Measurements from ENCODE around the gene ST8SIA4.

ST8SIA4 gene, protein sequence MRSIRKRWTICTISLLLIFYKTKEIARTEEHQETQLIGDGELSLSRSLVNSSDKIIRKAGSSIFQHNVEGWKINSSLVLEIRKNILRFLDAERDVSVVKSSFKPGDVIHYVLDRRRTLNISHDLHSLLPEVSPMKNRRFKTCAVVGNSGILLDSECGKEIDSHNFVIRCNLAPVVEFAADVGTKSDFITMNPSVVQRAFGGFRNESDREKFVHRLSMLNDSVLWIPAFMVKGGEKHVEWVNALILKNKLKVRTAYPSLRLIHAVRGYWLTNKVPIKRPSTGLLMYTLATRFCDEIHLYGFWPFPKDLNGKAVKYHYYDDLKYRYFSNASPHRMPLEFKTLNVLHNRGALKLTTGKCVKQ

DNA sequence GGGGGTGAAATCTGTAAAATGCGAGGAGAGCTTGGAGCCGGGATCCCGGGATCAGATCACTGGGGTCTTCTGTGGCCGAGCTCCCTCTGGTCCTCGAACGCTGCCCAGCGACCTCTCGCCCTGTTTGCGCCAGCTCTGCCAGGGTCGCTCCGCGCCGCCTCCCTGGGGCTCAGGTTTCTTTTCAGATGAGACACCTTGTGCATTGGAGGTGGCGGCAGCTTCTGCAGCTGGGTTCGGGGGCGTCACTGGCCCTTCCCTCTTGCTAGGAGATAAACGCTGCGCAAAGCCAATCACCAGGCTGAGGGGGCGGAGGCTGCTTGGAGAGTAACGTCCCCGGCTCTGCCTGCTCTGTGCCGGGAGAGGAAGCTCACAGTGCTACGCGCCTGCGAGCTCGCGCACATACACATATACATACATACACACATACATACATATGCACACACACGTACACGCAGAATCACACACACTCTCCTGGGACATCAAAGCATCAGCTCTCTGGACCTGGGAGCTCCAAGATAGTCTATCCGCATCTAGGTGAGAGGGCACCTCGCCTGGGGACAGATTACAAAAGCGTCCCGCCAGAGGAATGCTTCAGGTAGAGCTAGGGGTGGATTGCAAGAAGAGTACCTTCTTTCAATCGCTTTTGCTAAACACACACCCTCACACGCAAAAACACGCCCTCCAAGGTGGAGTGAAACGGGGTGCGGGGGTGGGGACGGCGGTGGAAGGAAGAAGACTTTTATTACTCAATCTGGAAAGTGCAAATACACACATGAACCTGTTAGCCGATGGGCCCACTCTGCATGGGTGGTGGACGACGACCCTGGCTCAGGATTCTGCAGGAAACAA lies at the start of gene ST8SIA4:
ST8SIA4 (minus strand) TSS at position 244 of the 849 bp plus-strand sequence. CDS start 327 bp downstream, outside the sequence.
- Mint-ChIP-seq H3K27ac (peak within 1 kb of the TSS; percentile 98 to 99), H3K4me1 (peaks cover 45% of the 10 kb centered on the region)

GRCh38 chr5:100950985-100951384 lies 47.9 kb upstream of the ST8SIA4 start:
- Mint-ChIP-seq H3K27ac (no peak overlapping the region), H3K4me3 (no peak overlapping the region), H3K27me3 (no peaks in the 10 kb centered on the region), H3K4me1 (no peaks in the 10 kb centered on the region), H3K9me3 (peaks cover 8 to 25% of the 10 kb centered on the region in 2 donors)
- DNase-seq (no peak), ATAC-seq (no peak)

More for the DNA sequence above, at the start of gene ST8SIA4:
- peak within 1 kb of the TSS; percentile 98 to 99 for H3K4me3 Mint-ChIP-seq
- DNase-seq (peak; percentile 91 to 95), ATAC-seq (peak; percentile 76)
- H3K9me3 Mint-ChIP-seq: no peaks in the 10 kb centered on the region
- no peaks in the 10 kb centered on the region for H3K27me3 Mint-ChIP-seq

GRCh38 chr5:100913298-100913697 lies 10.2 kb upstream of the ST8SIA4 start:
- H3K9me3 Mint-ChIP-seq: no peaks in the 10 kb centered on the region

DNA sequence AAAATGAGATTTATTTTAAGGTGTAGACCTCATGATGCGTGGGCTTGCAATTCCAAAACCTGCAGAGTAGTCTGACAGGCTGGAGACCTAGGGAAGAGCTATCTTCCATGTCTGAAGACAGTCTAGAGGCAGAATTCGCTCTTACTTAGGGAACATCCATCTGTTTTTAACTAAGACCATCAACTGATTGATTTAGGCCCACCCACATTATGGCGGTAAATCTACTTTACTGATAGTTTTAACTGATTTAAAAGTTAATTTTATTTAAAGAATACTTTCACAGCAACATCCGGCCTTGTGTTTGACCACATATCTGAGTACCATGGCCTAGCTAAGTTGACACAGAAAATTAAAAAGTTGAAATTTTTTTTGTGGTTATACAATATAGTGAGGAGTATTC lies 6.0 kb upstream of the ST8SIA4 start:
- no peaks in the 10 kb centered on the region for H3K9me3 Mint-ChIP-seq

More at GRCh38 chr5:100913298-100913697, 10.2 kb upstream of the ST8SIA4 start:
- Mint-ChIP-seq H3K27me3 (no peaks in the 10 kb centered on the region), H3K4me1 (peaks cover 26% of the 10 kb centered on the region), H3K4me3 (no peak overlapping the region), H3K27ac (no peak overlapping the region)
- no peak for DNase-seq
- ATAC-seq: peak; percentile 72

DNA sequence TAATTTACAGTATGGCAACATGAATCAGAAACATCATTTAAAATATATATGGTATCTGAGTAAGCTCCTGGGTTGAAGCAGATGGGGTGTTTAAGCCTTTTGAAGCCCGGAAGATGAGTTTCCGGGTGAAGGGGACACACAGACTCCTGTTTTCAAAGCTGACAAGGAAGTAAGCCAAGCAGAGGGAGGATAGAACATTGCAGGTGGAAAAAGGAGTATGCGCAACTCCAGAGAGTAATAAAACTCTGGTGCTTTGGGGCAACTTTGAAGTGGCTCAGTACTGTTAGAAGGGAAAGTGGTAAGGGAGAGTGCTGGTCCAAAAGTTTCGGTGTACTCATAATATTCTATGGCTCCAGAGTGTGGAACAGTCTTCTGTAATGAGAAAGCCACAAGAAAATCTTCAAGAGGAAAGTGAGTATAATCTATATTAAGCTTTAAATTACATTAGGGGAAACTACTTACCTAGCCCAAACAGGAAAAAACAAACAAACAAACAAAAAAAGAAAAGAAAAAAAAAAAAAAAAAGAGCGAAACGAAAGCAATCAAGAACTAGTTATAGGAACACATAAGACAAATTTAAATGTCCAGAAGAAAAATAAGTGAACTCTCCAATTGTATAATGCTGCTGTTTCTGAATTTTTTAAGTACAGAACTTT lies 2.3 kb upstream of the ST8SIA4 start:
- peaks cover 43% of the 10 kb centered on the region for H3K4me1 Mint-ChIP-seq
- no peaks in the 10 kb centered on the region for H3K27me3 Mint-ChIP-seq
- ATAC-seq (no peak), DNase-seq (peak; percentile 10 to 13)
- no peaks in the 10 kb centered on the region for H3K9me3 Mint-ChIP-seq
- H3K4me3 Mint-ChIP-seq: peak overlapping the region; percentile 98 to 99
- peak overlapping the region; percentile 95 to 96 for H3K27ac Mint-ChIP-seq

More for the DNA sequence above, 6.0 kb upstream of the ST8SIA4 start:
- H3K27me3 Mint-ChIP-seq: no peaks in the 10 kb centered on the region
- H3K27ac Mint-ChIP-seq: no peak overlapping the region
- H3K4me3 Mint-ChIP-seq: no peak overlapping the region
- ATAC-seq (no peak), DNase-seq (no peak)
- H3K4me1 Mint-ChIP-seq: peaks cover 54% of the 10 kb centered on the region

DNA sequence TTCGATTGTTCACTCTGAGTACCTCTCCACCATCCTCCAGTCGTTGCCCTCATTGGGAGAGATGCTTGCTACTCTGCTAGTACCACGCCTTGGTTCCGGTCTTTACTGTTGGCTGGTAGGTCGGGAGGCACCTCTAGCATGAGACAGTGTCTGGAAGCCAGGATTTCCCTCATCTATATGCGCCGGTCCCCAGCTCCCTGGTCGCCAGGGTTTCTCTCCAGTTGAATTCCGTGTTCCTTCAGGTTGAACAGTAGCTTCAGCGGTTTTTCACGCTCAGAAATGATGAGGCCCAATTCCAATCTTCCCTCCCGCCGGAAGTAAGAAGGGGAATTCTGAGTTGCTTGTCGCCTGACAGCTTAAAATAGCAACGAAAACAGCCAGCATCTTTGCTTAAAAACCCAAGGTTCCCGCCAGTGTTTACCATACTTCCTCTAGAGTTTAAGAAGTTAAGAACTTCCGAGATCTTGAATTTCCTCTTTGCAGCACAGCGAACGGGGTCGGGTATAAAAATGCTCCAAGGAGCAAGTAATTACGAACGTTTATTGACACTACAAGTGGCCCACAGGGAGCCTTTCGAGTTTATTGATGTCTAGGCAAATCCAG lies 1.3 kb upstream of the ST8SIA4 start:
- peak overlapping the region; percentile 98 to 99 for H3K4me3 Mint-ChIP-seq
- peak; percentile 31 for ATAC-seq
- DNase-seq: peak; percentile 55 to 73
- peaks cover 41% of the 10 kb centered on the region for H3K4me1 Mint-ChIP-seq
- H3K27ac Mint-ChIP-seq: peak overlapping the region; percentile 96 to 98
- no peaks in the 10 kb centered on the region for H3K27me3 Mint-ChIP-seq
- no peaks in the 10 kb centered on the region for H3K9me3 Mint-ChIP-seq

GRCh38 chr5:100902440-100903038 lies 543 bp downstream of the ST8SIA4 start:
- peak; percentile 54 to 63 for DNase-seq
- H3K27ac Mint-ChIP-seq: peak overlapping the region; percentile 98 to 99
- H3K9me3 Mint-ChIP-seq: no peaks in the 10 kb centered on the region
- peaks cover 43% of the 10 kb centered on the region for H3K4me1 Mint-ChIP-seq
- peak overlapping the region; percentile 98 to 99 for H3K4me3 Mint-ChIP-seq
- no peaks in the 10 kb centered on the region for H3K27me3 Mint-ChIP-seq
- peak; percentile 34 for ATAC-seq

- Mint-ChIP-seq H3K27ac (peak overlapping the region; percentile 98 to 99), H3K4me3 (peak overlapping the region; percentile 98 to 99), H3K9me3 (peaks cover 0 to under 1% of the 10 kb centered on the region in 2 donors), H3K27me3 (no peaks in the 10 kb centered on the region), H3K4me1 (peaks cover 37% of the 10 kb centered on the region)
- DNase-seq (peak; percentile 58 to 76), ATAC-seq (peak; percentile 27)
Observed at GRCh38 chr5:100901821-100902341, 1.2 kb downstream of the ST8SIA4 start.

DNA sequence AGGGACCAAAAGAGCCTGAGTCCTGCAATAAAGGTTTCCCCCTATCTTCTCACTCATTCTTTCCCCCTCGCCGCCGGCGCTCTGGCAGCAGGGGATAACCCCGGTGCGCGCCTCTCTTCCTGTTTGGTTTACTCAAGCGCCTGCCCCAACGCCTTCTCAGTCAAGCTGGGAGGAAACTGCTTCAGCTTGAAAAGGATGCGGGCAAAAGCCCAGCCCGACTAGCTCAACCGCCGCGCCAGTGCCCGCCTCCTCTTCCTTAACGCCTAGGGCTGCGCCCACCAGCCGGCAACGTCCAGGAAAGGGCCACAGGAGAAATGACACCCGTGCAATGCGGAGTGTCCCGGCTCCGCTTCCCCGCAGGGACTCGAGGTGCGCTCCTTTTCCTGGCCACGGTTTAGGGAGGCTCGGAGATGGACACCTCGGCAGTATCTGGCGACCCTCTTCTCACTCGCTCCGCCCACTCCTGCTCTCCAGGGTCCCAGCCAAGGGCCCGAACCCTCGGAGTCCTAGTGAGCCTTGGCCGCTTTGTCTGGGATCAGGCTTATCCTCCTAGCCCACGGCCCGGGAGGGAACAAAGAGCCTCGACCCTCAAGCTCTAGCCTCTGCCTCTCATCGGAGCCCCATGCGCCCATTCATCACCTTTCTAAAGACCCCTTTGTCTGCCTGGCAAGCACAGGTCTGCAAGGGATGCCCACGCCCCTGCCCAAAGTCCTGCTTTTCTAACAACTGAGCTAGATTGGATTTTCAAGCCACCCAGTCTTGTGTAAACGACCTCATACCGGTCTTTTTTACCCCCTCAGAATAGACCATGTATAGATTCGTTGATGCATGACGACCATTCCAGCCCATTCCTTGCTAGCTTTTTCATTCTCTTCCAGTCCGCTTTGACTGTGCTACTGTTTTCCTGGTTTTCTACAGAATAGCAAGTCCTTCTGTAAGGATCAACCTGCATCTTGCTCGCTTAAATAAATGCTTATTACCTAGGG lies 2.0 kb downstream of the ST8SIA4 start:
- H3K27ac Mint-ChIP-seq: peak overlapping the region; percentile 98 to 99
- no peaks in the 10 kb centered on the region for H3K27me3 Mint-ChIP-seq
- peaks cover 31% of the 10 kb centered on the region for H3K4me1 Mint-ChIP-seq
- DNase-seq: peak; percentile 90 to 97
- peaks cover 0 to 3% of the 10 kb centered on the region in 2 donors for H3K9me3 Mint-ChIP-seq
- peak overlapping the region; percentile 98 to 99 for H3K4me3 Mint-ChIP-seq
- ATAC-seq: peak; percentile 68

DNA sequence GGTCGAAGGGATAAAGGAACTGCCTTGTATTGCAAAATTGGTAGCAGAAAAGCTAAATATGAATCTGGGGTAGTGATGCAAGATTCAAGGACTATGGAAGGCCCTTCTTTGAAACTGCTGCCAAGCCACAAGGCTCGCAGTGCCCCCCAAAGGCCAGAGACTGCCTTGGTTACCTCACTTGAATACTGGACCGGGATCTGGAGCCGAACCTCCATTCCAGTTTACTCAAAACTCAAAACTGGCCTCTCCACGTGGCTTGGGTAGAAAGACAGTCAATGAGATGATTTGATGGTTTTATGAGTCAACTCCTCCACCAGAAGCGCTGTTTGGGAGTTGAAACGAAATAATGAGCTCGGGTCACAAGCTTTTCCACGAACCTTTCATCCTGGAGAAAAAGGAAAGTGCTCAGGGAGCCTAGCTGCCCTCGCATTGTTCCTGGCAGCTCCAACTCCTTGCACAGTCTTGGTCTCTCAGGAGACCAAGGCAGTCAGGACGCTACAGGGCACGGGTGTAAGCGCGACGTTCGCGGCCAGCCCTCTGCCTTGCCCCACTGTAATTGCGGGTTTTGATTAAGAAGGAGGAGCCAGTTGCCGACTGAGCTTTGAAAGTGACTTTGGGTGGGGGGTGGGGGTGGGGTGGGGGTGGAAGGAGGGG lies 2.8 kb downstream of the ST8SIA4 start:
- peaks cover 0 to 3% of the 10 kb centered on the region in 2 donors for H3K9me3 Mint-ChIP-seq

DNA sequence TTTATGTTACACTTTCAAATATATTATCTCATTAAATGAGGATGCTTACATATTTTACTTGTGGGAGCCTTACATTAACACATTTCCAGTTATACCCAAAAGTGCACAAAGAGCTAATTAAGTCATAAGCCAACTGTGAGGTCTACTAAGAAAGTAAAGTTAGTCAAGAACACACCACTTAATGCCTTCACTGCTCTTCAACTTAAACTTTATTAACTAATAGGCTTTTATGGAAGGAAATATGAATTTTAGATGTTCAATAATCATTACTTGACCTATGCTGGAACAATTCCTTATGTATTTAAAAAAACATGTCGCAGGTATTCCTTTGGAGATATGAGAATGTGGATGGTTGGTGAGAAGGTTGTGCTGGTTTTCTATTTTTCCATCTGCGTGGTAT lies 3.4 kb downstream of the ST8SIA4 start:
- no peak for DNase-seq
- H3K27me3 Mint-ChIP-seq: no peaks in the 10 kb centered on the region
- H3K4me3 Mint-ChIP-seq: peak overlapping the region; percentile 87 to 98
- peaks cover 25% of the 10 kb centered on the region for H3K4me1 Mint-ChIP-seq
- H3K27ac Mint-ChIP-seq: peak overlapping the region; percentile 97 to 100
- ATAC-seq: no peak
- peaks cover 0 to 3% of the 10 kb centered on the region in 2 donors for H3K9me3 Mint-ChIP-seq

More for the DNA sequence above, 2.8 kb downstream of the ST8SIA4 start:
- Mint-ChIP-seq H3K27ac (peak overlapping the region; percentile 97 to 100), H3K4me3 (peak overlapping the region; percentile 87 to 98), H3K27me3 (no peaks in the 10 kb centered on the region), H3K4me1 (peaks cover 25% of the 10 kb centered on the region)
- ATAC-seq (peak; percentile 53), DNase-seq (peak in 1 of 2 donors; percentile 76)

- peaks cover 32% of the 10 kb centered on the region for H3K4me1 Mint-ChIP-seq
- DNase-seq (no peak), ATAC-seq (no peak)
Observed at GRCh38 chr5:100898504-100899346, 4.4 kb downstream of the ST8SIA4 start.

More at GRCh38 chr5:100898504-100899346, 4.4 kb downstream of the ST8SIA4 start:
- H3K4me3 Mint-ChIP-seq: peak overlapping the region; percentile 70 to 98
- H3K27me3 Mint-ChIP-seq: no peaks in the 10 kb centered on the region
- H3K9me3 Mint-ChIP-seq: peaks cover 0 to 3% of the 10 kb centered on the region in 2 donors
- peak overlapping the region; percentile 67 to 100 for H3K27ac Mint-ChIP-seq
